ENCODE measurements around the gene CGA.

GRCh38 chr6:87078983-87079616 lies 15.8 kb downstream of the CGA start:
- TF ChIP-seq POLR2A (IDR thresholded peaks at IDR 0.05), result no peak
- TF ChIP-seq CTCF (IDR thresholded peaks at IDR 0.05), result peak in 2 of 3 experiments; percentile 49 to 82

Data from testis (tissue), 2 donors.